NB4 (cell line): Measurements from ENCODE around the gene SPAG4.

Experiments used
- CTCF ChIP-seq: IDR thresholded peaks from one replicate; pipeline ENCODE4 v1.5.1; 2012; ENCODE audit warnings: low read depth, low read length
- MYC ChIP-seq: IDR thresholded peaks from 2 replicates; pipeline ENCODE4 v1.6.1; 2011; ENCODE audit warnings: low read depth, low read length
- POLR2A ChIP-seq: IDR thresholded peaks from 2 replicates; pipeline ENCODE4 v1.6.1; 2011; ENCODE audit warnings: mild to moderate bottlenecking; ENCODE audit not compliant: insufficient read length; ENCODE audit errors: extremely low read depth
- TF ChIP-seq, protein P1 (sequence below): IDR thresholded peaks from 2 replicates; pipeline ENCODE4 v1.6.1; 2011; ENCODE audit warnings: low read depth, low read length

DNA sequence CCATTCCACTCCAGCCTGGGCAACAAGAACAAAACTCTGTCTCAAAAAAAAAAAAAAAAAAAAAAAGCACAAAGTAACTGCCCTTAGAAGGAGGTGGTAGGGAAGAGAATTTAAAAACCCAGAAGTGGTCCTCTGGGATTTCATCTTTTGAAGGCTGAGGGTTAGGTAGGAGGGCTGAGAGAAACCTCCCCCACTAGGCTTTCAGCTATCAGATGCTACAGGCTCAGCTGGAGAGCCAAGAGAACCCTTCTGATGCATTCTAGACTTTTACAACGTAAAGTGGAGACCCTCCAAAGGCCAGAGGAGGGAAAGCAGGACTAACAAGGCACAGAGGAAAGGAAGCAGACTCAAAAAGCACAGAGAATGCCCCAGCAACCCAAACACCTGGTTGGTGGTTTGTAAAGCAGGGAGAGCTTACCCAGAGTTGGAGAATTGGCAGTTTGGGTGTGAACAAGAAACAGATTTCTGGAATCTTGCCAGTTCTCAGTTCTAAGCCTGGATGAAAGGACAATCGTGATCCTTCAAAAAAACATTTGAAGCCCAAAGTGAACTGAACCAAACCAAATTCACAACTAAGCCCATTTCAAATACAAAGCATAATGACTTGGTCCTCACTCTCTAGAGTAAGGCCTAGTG lies 23.2 kb upstream of the SPAG4 start:
- TF ChIP-seq POLR2A (no peak), CTCF (no peak), MYC (no peak)
- TF ChIP-seq, protein P1, sequence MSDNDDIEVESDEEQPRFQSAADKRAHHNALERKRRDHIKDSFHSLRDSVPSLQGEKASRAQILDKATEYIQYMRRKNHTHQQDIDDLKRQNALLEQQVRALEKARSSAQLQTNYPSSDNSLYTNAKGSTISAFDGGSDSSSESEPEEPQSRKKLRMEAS: no peak
